ENCODE measurements around the gene NFATC2. TPM values are rescaled to one million over a fixed set of nuclear protein-coding genes. Genes with fewer than 3 reads are reported as not detected.

Gene NFATC2
- total and polyA plus RNA-seq, 2 of the 8 experiments (the other 6 are each of a cell fraction or from before 2014, with no cell fraction given): 0.27 to 0.91 TPM

DNA sequence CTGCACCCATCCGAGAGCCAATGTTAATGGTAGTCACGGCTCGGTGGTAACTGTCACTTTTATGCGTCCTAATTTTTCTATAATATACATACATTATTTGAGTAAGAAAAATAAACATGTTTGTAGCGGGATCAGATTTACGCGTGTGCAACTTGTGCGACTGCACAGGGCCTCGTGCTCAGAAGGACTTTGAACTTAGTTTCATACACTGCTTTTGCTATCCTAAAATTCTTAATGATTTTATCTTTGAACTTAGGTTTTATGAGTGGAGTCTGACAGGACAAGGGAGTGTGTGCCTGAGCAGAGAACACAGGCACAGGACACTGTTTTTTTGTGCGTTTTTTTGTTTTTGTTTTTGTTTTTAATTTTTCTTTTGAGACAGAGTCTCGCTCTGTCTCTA, 189.7 kb downstream of the NFATC2 start (continued):
- TF ChIP-seq, protein P1, sequence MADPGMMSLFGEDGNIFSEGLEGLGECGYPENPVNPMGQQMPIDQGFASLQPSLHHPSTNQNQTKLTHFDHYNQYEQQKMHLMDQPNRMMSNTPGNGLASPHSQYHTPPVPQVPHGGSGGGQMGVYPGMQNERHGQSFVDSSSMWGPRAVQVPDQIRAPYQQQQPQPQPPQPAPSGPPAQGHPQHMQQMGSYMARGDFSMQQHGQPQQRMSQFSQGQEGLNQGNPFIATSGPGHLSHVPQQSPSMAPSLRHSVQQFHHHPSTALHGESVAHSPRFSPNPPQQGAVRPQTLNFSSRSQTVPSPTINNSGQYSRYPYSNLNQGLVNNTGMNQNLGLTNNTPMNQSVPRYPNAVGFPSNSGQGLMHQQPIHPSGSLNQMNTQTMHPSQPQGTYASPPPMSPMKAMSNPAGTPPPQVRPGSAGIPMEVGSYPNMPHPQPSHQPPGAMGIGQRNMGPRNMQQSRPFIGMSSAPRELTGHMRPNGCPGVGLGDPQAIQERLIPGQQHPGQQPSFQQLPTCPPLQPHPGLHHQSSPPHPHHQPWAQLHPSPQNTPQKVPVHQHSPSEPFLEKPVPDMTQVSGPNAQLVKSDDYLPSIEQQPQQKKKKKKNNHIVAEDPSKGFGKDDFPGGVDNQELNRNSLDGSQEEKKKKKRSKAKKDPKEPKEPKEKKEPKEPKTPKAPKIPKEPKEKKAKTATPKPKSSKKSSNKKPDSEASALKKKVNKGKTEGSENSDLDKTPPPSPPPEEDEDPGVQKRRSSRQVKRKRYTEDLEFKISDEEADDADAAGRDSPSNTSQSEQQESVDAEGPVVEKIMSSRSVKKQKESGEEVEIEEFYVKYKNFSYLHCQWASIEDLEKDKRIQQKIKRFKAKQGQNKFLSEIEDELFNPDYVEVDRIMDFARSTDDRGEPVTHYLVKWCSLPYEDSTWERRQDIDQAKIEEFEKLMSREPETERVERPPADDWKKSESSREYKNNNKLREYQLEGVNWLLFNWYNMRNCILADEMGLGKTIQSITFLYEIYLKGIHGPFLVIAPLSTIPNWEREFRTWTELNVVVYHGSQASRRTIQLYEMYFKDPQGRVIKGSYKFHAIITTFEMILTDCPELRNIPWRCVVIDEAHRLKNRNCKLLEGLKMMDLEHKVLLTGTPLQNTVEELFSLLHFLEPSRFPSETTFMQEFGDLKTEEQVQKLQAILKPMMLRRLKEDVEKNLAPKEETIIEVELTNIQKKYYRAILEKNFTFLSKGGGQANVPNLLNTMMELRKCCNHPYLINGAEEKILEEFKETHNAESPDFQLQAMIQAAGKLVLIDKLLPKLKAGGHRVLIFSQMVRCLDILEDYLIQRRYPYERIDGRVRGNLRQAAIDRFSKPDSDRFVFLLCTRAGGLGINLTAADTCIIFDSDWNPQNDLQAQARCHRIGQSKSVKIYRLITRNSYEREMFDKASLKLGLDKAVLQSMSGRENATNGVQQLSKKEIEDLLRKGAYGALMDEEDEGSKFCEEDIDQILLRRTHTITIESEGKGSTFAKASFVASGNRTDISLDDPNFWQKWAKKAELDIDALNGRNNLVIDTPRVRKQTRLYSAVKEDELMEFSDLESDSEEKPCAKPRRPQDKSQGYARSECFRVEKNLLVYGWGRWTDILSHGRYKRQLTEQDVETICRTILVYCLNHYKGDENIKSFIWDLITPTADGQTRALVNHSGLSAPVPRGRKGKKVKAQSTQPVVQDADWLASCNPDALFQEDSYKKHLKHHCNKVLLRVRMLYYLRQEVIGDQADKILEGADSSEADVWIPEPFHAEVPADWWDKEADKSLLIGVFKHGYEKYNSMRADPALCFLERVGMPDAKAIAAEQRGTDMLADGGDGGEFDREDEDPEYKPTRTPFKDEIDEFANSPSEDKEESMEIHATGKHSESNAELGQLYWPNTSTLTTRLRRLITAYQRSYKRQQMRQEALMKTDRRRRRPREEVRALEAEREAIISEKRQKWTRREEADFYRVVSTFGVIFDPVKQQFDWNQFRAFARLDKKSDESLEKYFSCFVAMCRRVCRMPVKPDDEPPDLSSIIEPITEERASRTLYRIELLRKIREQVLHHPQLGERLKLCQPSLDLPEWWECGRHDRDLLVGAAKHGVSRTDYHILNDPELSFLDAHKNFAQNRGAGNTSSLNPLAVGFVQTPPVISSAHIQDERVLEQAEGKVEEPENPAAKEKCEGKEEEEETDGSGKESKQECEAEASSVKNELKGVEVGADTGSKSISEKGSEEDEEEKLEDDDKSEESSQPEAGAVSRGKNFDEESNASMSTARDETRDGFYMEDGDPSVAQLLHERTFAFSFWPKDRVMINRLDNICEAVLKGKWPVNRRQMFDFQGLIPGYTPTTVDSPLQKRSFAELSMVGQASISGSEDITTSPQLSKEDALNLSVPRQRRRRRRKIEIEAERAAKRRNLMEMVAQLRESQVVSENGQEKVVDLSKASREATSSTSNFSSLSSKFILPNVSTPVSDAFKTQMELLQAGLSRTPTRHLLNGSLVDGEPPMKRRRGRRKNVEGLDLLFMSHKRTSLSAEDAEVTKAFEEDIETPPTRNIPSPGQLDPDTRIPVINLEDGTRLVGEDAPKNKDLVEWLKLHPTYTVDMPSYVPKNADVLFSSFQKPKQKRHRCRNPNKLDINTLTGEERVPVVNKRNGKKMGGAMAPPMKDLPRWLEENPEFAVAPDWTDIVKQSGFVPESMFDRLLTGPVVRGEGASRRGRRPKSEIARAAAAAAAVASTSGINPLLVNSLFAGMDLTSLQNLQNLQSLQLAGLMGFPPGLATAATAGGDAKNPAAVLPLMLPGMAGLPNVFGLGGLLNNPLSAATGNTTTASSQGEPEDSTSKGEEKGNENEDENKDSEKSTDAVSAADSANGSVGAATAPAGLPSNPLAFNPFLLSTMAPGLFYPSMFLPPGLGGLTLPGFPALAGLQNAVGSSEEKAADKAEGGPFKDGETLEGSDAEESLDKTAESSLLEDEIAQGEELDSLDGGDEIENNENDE (IDR thresholded peaks at IDR 0.05; ENCODE audit: insufficient replicate concordance, low read length): no peak
- TF ChIP-seq TEAD4 (IDR thresholded peaks at IDR 0.05; ENCODE audit: low read depth, low read length) (no peak), EGR1 (IDR thresholded peaks at IDR 0.05; ENCODE audit: borderline replicate concordance, low read depth, low read length) (no peak), SRF (IDR thresholded peaks at IDR 0.05; ENCODE audit: low read depth, low read length) (no peak), BRCA1 (IDR thresholded peaks at IDR 0.05; ENCODE audit: low read depth, low read length) (no peak), HDAC2 (IDR thresholded peaks at IDR 0.05; ENCODE audit: borderline replicate concordance in 1 of 2, low read depth in 2 of 2, low read length in 2 of 2) (no peak), HDAC6 (IDR thresholded peaks at IDR 0.05; ENCODE audit: low read depth, low read length) (no peak), JUN (IDR thresholded peaks at IDR 0.05; ENCODE audit: low read depth, low read length) (no peak), GABPA (IDR thresholded peaks at IDR 0.05; ENCODE audit: borderline replicate concordance, insufficient read depth, low read length) (no peak)
